CD4-positive, alpha-beta memory T cell (primary cell): ENCODE data around the gene SP7. TPM values are rescaled to one million over a fixed set of nuclear protein-coding genes. Genes with fewer than 3 reads are reported as not detected.

Source experiments
- CTCF ChIA-PET: fragments of 350-600 bp; sonication (Branson Sonifier 250); formaldehyde crosslinking; loops from one replicate; lab custom pipeline; 2021; ENCODE audit warnings: inconsistent platforms; ENCODE audit not compliant: partially characterized antibody; lab: Charles Lee
- POLR2A ChIA-PET: fragments of 350-600 bp; sonication (Branson Sonifier 250); formaldehyde crosslinking; loops from one replicate; lab custom pipeline; 2021; ENCODE audit not compliant: partially characterized antibody; lab: Charles Lee
- DNase-seq, 5 donors: peaks; one replicate each; pipeline versions ENCODE4 v3.0.0 to v3.0.0-alpha.2; 2020 to 2022; ENCODE audit warnings: mixed read lengths in 1 of 5
- H3K27ac ChIP-seq: one replicate; pipeline ENCODE4 v1.7.0; 2013; ENCODE audit warnings: low read depth, low read length
- H3K27me3 ChIP-seq: 2 replicates; pipeline ENCODE4 v1.7.0; 2013; ENCODE audit warnings: mild to moderate bottlenecking, low read length, moderate library complexity; ENCODE audit not compliant: insufficient read depth
- H3K36me3 ChIP-seq: 2 replicates; pipeline ENCODE4 v1.7.0; 2013; ENCODE audit warnings: mild to moderate bottlenecking, low read length, moderate library complexity; ENCODE audit not compliant: insufficient read depth
- H3K4me1 ChIP-seq: 2 replicates; pipeline ENCODE4 v1.7.0; 2013; ENCODE audit warnings: mild to moderate bottlenecking, low read length, moderate library complexity; ENCODE audit not compliant: insufficient read depth
- H3K4me3 ChIP-seq, 2 donors: one replicate each; pipeline ENCODE4 v1.7.0; 2013; ENCODE audit warnings: low read length in 2 of 2, mild to moderate bottlenecking in 1 of 2
- H3K9me3 ChIP-seq, 2 donors: one replicate each; pipeline ENCODE4 v1.7.0; 2013; ENCODE audit warnings: low read length in 2 of 2, control low read depth in 1 of 2; ENCODE audit not compliant: control insufficient read depth in 1 of 2
- H3K27ac Mint-ChIP-seq, 7 donors: one replicate each; pipeline ENCODE4 v1.8.0; 2020 to 2021; ENCODE audit warnings: mixed read lengths in 7 of 7, mild to moderate bottlenecking in 6 of 7, inconsistent platforms in 3 of 7, moderate library complexity in 3 of 7
- H3K27me3 Mint-ChIP-seq, 2 donors: one replicate each; pipeline ENCODE4 v1.8.0; 2020 to 2021; ENCODE audit warnings: mixed read lengths in 2 of 2
- H3K36me3 Mint-ChIP-seq, 2 donors: one replicate each; pipeline ENCODE4 v1.8.0; 2020 to 2021; ENCODE audit warnings: mixed read lengths in 2 of 2, inconsistent platforms in 1 of 2, mild to moderate bottlenecking in 1 of 2
- H3K4me1 Mint-ChIP-seq, 4 donors: one replicate each; pipeline ENCODE4 v1.8.0; 2020 to 2021; ENCODE audit warnings: mixed read lengths in 4 of 4, mild to moderate bottlenecking in 1 of 4
- H3K4me3 Mint-ChIP-seq, 8 donors: one replicate each; pipeline ENCODE4 v1.8.0; 2020 to 2021; ENCODE audit warnings: mixed read lengths in 8 of 8, mild to moderate bottlenecking in 7 of 8, moderate library complexity in 6 of 8, inconsistent platforms in 3 of 8
- H3K9me3 Mint-ChIP-seq, 8 donors: one replicate each; pipeline ENCODE4 v1.8.0; 2020 to 2021; ENCODE audit warnings: mixed read lengths in 8 of 8, mild to moderate bottlenecking in 5 of 8, inconsistent platforms in 3 of 8, moderate library complexity in 1 of 8
- intact Hi-C: fragments of 100-400 bp; cut with micrococcal nuclease; formaldehyde crosslinking; loops from one replicate; pipeline ENCODE4 v1.15.1; 2023
- polyA plus RNA-seq, 2 donors: library from polyadenylated mRNA; unstranded; fragments of 300-500 nt; fragmentation: Illumina TruSeq; gene quantifications; one replicate each; pipeline ENCODE4 v1.2.3, GENCODE V29; 2021
- total RNA-seq, 2 experiments: library from RNA; stranded (reverse); gene quantifications; one replicate each; pipeline ENCODE4 v1.2.3, GENCODE V29; 2021

SP7 gene
- total and polyA plus RNA-seq, 4 experiments from 2014 or later = not detected

DNA sequence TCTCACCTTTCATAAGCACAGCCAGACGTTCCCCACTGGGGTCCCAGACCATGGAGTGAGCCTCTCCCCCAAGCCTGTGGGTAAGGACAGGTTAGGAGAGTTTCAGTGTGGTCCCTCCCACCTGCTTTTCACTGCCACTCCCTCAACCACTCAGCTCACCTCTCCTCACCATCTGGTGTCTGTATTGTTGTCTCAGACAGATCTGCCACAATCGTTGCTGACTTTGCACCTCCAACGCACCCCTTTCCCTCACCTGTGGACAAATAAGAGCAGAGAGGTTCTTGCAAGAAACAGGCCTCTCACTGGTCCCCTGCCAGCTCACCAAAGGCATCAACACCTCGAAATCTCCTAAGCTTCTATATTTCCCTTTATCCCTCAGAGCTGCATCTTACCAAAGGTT, 27.9 kb downstream of the SP7 start:
- ChIA-PET CTCF (interaction anchor here (1.8 to 2.5 kb wide), 2 partner anchors 13 to 149 kb away, joined by 4 to 10 read pairs; partner anchors contain the start of gene AAAS), POLR2A (no interaction called here)
- no peak for DNase-seq
- Mint-ChIP-seq H3K27me3 (no peaks in the 10 kb centered on the region), H3K9me3 (no peaks in the 10 kb centered on the region), H3K27ac (peak overlapping the region in 3 of 7 donors; percentile 2 to 22 (median 17)), H3K4me1 (peaks cover 0 to 2% (median under 1%) of the 10 kb centered on the region in 4 donors), H3K36me3 (peaks cover 44 to 64% of the 10 kb centered on the region in 2 donors), H3K4me3 (peak overlapping the region in 1 of 8 donors; percentile 5)
- Histone ChIP-seq H3K9me3 (no peaks in the 10 kb centered on the region), H3K27ac (no peak overlapping the region), H3K27me3 (no peaks in the 10 kb centered on the region), H3K4me1 (peaks cover 4% of the 10 kb centered on the region), H3K4me3 (no peak overlapping the region), H3K36me3 (peaks cover 51% of the 10 kb centered on the region)
- intact Hi-C loops = no loop called here

DNA sequence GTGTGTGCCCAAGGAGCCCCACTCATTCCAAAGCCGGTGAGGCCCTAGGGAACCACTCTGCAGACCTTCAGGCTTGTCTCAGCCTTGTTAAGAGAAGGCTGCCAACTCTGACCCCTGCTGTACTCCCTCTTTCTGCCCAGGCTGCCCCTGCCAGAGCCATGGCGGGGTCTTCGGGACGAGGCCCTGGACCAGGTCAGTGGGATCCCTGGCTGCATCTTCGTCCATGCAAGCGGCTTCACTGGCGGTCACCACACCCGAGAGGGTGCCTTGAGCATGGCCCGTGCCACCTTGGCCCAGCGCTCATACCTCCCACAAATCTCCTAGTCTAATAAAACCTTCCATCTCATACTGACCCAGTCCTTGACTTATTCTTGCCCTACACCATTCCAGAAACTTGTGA, 29.3 kb downstream of the SP7 start:
- intact Hi-C loops = no loop called here
- POLR2A ChIA-PET = no interaction called here
- no peaks in the 10 kb centered on the region for H3K9me3 ChIP-seq
- no peaks in the 10 kb centered on the region for H3K27me3 Mint-ChIP-seq
- H3K4me1 Mint-ChIP-seq = peaks cover 6 to 15% (median 10%) of the 10 kb centered on the region in 4 donors
- peaks cover 61% of the 10 kb centered on the region for H3K36me3 ChIP-seq
- no peaks in the 10 kb centered on the region for H3K9me3 Mint-ChIP-seq
- peaks cover 14% of the 10 kb centered on the region for H3K4me1 ChIP-seq
- no peak overlapping the region for H3K27ac ChIP-seq
- no peak overlapping the region for H3K4me3 ChIP-seq
- DNase-seq = no peak
- H3K36me3 Mint-ChIP-seq = peaks cover 45 to 69% of the 10 kb centered on the region in 2 donors
- no peaks in the 10 kb centered on the region for H3K27me3 ChIP-seq
- H3K27ac Mint-ChIP-seq = peak overlapping the region in 2 of 7 donors; percentile 19 to 52
- CTCF ChIA-PET = interaction anchor here (1.0 to 2.4 kb wide), 3 partner anchors 15 to 95 kb away, joined by 3 to 8 read pairs (median 4); partner anchors contain the start of gene AAAS
- no peak overlapping the region for H3K4me3 Mint-ChIP-seq

DNA sequence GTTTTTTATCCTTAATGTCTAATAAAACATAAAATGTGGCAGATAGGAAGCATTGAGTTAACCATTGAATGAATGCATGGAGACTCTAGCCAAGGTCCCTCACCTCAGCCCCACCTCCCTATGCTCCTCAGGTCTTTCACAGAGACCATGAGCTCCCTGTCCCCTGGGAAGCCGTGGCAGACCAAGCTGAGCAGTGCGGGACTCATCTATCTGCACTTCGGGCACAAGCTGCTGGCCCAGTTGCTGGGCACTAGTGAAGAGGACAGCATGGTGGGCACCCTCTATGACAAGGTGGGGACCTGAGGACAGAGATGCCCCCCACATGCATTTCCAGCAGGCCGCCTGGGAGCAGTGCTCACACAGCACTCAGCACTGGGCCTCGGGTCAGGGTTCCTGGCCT, 33.3 kb downstream of the SP7 start:
- intact Hi-C loops = no loop called here
- DNase-seq = no peak
- Mint-ChIP-seq H3K4me3 (peak overlapping the region in 6 of 8 donors; percentile 22 to 99 (median 48)), H3K4me1 (peaks cover 26 to 49% (median 39%) of the 10 kb centered on the region in 4 donors), H3K27me3 (no peaks in the 10 kb centered on the region), H3K36me3 (peaks cover 39 to 71% of the 10 kb centered on the region in 2 donors), H3K27ac (peak overlapping the region in 3 of 7 donors; percentile 66 to 92 (median 78)), H3K9me3 (peaks cover 0 to 1% (median 0%) of the 10 kb centered on the region in 8 donors)
- H3K4me3 ChIP-seq = no peak overlapping the region
- ChIA-PET CTCF (interaction anchor here (1.2 to 1.6 kb wide), 3 partner anchors 18 to 143 kb away, joined by 3 to 8 read pairs (median 6); partner anchors contain the start of gene AAAS), POLR2A (interaction anchor here (3.0 to 9.4 kb wide), 2 partner anchors 8 to 19 kb away, joined by 11 to 193 read pairs; partner anchors contain the start of genes AAAS and PFDN5)
- no peaks in the 10 kb centered on the region for H3K27me3 ChIP-seq
- H3K36me3 ChIP-seq = peaks cover 49% of the 10 kb centered on the region
- no peaks in the 10 kb centered on the region for H3K9me3 ChIP-seq
- peaks cover 51% of the 10 kb centered on the region for H3K4me1 ChIP-seq
- H3K27ac ChIP-seq = no peak overlapping the region

DNA sequence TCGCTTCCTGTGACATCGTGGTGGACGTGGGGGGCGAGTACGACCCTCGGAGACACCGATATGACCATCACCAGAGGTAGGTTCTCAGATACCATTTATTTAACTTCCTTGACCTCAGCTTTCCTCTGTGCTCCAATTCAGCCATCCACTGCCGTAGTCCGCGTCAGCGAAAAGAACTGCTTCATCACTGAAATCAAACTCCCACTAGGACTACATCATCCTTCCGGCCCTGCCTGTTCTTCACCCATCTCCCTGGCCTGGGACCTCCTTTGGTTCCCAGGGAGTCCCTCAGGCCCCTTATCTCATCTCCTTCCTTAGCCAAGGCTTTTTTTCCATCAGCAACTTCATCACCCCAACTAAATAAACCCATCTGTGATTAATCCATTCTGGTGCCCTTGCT, 36.0 kb downstream of the SP7 start:
- no peaks in the 10 kb centered on the region for H3K27me3 Mint-ChIP-seq
- H3K4me1 Mint-ChIP-seq = peaks cover 38 to 76% (median 62%) of the 10 kb centered on the region in 4 donors

DNA sequence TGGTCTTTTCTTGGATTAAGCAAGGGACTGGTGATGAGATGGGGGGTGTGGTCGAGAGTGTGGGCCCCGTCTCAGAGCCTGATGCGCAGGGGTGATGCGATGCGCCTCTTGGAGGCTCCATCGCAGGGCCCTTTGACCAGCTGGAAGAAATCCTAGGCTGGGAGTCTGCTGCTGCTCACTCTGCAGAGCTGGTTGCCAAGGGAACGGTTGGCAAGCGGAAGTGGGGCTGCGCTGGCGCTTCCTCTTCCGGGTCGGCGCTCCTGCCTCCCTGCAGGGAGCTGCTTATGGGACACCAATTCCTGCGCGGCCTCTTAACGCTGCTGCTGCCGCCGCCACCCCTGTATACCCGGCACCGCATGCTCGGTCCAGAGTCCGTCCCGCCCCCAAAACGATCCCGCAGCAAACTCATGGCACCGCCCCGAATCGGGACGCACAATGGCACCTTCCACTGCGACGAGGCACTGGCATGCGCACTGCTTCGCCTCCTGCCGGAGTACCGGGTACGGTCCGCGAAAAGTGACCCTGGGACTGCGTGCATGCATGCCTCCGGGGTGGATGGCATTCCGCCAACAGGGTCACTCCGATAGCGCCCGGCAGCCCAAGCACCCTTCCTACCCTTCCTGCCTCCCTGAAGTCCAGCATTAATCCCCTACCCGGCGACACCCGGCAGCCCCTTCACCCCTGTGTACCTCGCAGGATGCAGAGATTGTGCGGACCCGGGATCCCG, 36.5 kb downstream of the SP7 start, which contains the start of gene MYG1:
Gene MYG1, plus strand, starts transcription at position 242 of the 727 bp plus-strand sequence. Its CDS starts 43 bp downstream, at position 285.
- H3K9me3 Mint-ChIP-seq = peaks cover 0 to 1% (median 0%) of the 10 kb centered on the region in 8 donors
- intact Hi-C loops = loop anchor here (1.0 to 5.0 kb wide), 5 partner anchors 22 to 378 kb away; partner anchors contain the start of genes AAAS, ATP5MC2, CSAD and TARBP2

More for the DNA sequence above, 36.0 kb downstream of the SP7 start:
- Mint-ChIP-seq H3K9me3 (peaks cover 0 to 1% (median 0%) of the 10 kb centered on the region in 8 donors), H3K4me3 (peak overlapping the region; percentile 96 to 100 (median 99)), H3K36me3 (peaks cover 28 to 62% of the 10 kb centered on the region in 2 donors), H3K27ac (peak overlapping the region; percentile 95 to 98 (median 97))
- Histone ChIP-seq H3K27me3 (no peaks in the 10 kb centered on the region), H3K27ac (peak overlapping the region; percentile 71), H3K4me3 (peak overlapping the region; percentile 81 to 86), H3K4me1 (peaks cover 72% of the 10 kb centered on the region), H3K9me3 (no peaks in the 10 kb centered on the region), H3K36me3 (peaks cover 34% of the 10 kb centered on the region)
- POLR2A ChIA-PET = interaction anchor here (0.6 to 9.4 kb wide), 13 partner anchors 22 to 202 kb away, joined by 3 to 193 read pairs (median 5); partner anchors contain the start of genes AAAS, CSAD, ESPL1 and SP1
- intact Hi-C loops = no loop called here
- no peak for DNase-seq
- CTCF ChIA-PET = interaction anchor here (0.6 to 19.2 kb wide), 6 partner anchors 10 to 88 kb away, joined by 3 to 339 read pairs (median 8); partner anchors contain the start of genes AAAS and ITGB7

DNA sequence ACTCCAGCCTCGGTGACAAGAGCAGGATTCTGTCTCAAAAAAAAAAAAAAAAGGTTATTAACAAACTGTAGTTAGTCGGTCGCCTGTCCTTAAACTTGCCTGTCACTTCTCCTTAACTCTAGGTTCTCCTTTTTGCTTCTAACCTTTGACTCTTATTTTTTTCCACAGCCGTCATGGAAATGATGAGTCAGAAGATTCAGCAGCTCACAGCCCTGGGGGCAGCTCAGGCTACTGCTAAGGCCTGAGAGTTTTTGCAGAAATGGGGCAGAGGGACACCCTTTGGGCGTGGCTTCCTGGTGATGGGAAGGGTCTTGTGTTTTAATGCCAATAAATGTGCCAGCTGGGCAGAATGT, 37.1 kb downstream of the SP7 start:
- Mint-ChIP-seq H3K36me3 (peaks cover 28 to 60% of the 10 kb centered on the region in 2 donors), H3K27ac (peak overlapping the region; percentile 95 to 98 (median 97)), H3K4me3 (peak overlapping the region; percentile 96 to 100 (median 99)), H3K4me1 (peaks cover 39 to 85% (median 65%) of the 10 kb centered on the region in 4 donors), H3K27me3 (no peaks in the 10 kb centered on the region), H3K9me3 (peaks cover 0 to 1% (median 0%) of the 10 kb centered on the region in 8 donors)
- peak in 2 of 5 donors; percentile 29 to 82 for DNase-seq
- intact Hi-C loops = loop anchor here (1.0 to 5.0 kb wide), 5 partner anchors 22 to 378 kb away; partner anchors contain the start of genes AAAS, ATP5MC2, CSAD and TARBP2
- Histone ChIP-seq H3K36me3 (peaks cover 33% of the 10 kb centered on the region), H3K27me3 (no peaks in the 10 kb centered on the region), H3K4me3 (peak overlapping the region; percentile 81 to 86), H3K4me1 (peaks cover 78% of the 10 kb centered on the region), H3K9me3 (no peaks in the 10 kb centered on the region), H3K27ac (peak overlapping the region; percentile 71)
- CTCF ChIA-PET = interaction anchor here (0.8 to 19.2 kb wide), 8 partner anchors 9 to 210 kb away, joined by 3 to 339 read pairs (median 6); partner anchors contain the start of genes AAAS and ITGB7
- POLR2A ChIA-PET = interaction anchor here (1.0 to 9.4 kb wide), 19 partner anchors 13 to 220 kb away, joined by 3 to 193 read pairs (median 4); partner anchors contain the start of genes AAAS, CSAD, ESPL1 and SP1

More for the DNA sequence above, 36.5 kb downstream of the SP7 start, which contains the start of gene MYG1:
- H3K4me1 ChIP-seq = peaks cover 78% of the 10 kb centered on the region
- Mint-ChIP-seq H3K27ac (peak within 1 kb of the TSS; percentile 95 to 98 (median 97)), H3K4me3 (peak within 1 kb of the TSS; percentile 96 to 100 (median 99)), H3K27me3 (no peaks in the 10 kb centered on the region), H3K4me1 (peaks cover 39 to 81% (median 65%) of the 10 kb centered on the region in 4 donors), H3K36me3 (peaks cover 28 to 60% of the 10 kb centered on the region in 2 donors)
- ChIA-PET CTCF (interaction anchor here (0.8 to 19.2 kb wide), 7 partner anchors 9 to 87 kb away, joined by 3 to 339 read pairs (median 6); partner anchors contain the start of genes AAAS and ITGB7), POLR2A (interaction anchor here (0.6 to 9.4 kb wide), 18 partner anchors 22 to 220 kb away, joined by 3 to 193 read pairs (median 4); partner anchors contain the start of genes AAAS, CSAD, ESPL1 and SP1)
- H3K4me3 ChIP-seq = peak within 1 kb of the TSS; percentile 81 to 86
- H3K36me3 ChIP-seq = peaks cover 33% of the 10 kb centered on the region
- H3K27ac ChIP-seq = peak within 1 kb of the TSS; percentile 71
- DNase-seq = peak; percentile 82 to 90 (median 86)
- no peaks in the 10 kb centered on the region for H3K9me3 ChIP-seq
- no peaks in the 10 kb centered on the region for H3K27me3 ChIP-seq
